Stimulated activated CD4-positive, alpha-beta T cell treated with anti-CD3 and anti-CD28 coated beads, Interleukin-4, amount 100 ng/mL, for 24 hours (primary cell): ENCODE measurements around the gene PDE11A.

Source experiments
- DNase-seq: peaks from one replicate; pipeline ENCODE4 v3.0.0-alpha.2; 2020

The PDE11A gene

GRCh38 chr2:177721087-177721486 is 351.5 kb downstream of the PDE11A start:
- DNase-seq, result no peak

GRCh38 chr2:177717831-177718618 is 354.6 kb downstream of the PDE11A start:
- DNase-seq, result no peak

GRCh38 chr2:177716484-177716883 is 356.1 kb downstream of the PDE11A start:
- DNase-seq, result no peak

GRCh38 chr2:177715771-177716170 is 356.8 kb downstream of the PDE11A start:
- no peak for DNase-seq

- no peak for DNase-seq
Measured at GRCh38 chr2:177714704-177715103, 357.9 kb downstream of the PDE11A start.

GRCh38 chr2:177712462-177712861 is 360.1 kb downstream of the PDE11A start:
- DNase-seq, result no peak

- no peak for DNase-seq
Measured at GRCh38 chr2:177711483-177712265, 360.9 kb downstream of the PDE11A start.

GRCh38 chr2:177710889-177711288 is 361.7 kb downstream of the PDE11A start:
- DNase-seq, result no peak

GRCh38 chr2:177709986-177710401 is 362.6 kb downstream of the PDE11A start:
- no peak for DNase-seq

- DNase-seq, result no peak
Measured at GRCh38 chr2:177708660-177709444, 363.7 kb downstream of the PDE11A start.

GRCh38 chr2:177708106-177708505 is 364.5 kb downstream of the PDE11A start:
- DNase-seq, result no peak

- no peak for DNase-seq
Measured at GRCh38 chr2:177705511-177706173, 366.9 kb downstream of the PDE11A start.

GRCh38 chr2:177703159-177703558 is 369.4 kb downstream of the PDE11A start:
- no peak for DNase-seq

- DNase-seq, result no peak
Measured at GRCh38 chr2:177698281-177698680, 374.3 kb downstream of the PDE11A start.

GRCh38 chr2:177694348-177694747 is 378.2 kb downstream of the PDE11A start:
- no peak for DNase-seq

- no peak for DNase-seq
Measured at GRCh38 chr2:177693658-177694339, 378.8 kb downstream of the PDE11A start.

- DNase-seq, result no peak
Measured at GRCh38 chr2:177692783-177693269, 379.8 kb downstream of the PDE11A start.

GRCh38 chr2:177692042-177692782 is 380.4 kb downstream of the PDE11A start:
- no peak for DNase-seq

- no peak for DNase-seq
Measured at GRCh38 chr2:177691177-177691576, 381.4 kb downstream of the PDE11A start.

GRCh38 chr2:177689623-177690022 is 383.0 kb downstream of the PDE11A start:
- DNase-seq, result no peak

GRCh38 chr2:177688844-177689243 is 383.7 kb downstream of the PDE11A start:
- DNase-seq, result no peak
